ENCODE results near the gene HOXB3. TPM values are rescaled to one million over a fixed set of nuclear protein-coding genes. Genes with fewer than 3 reads are reported as not detected.
A peak's percentile ranks its signal among the peaks of the same experiment; 100 is the strongest.

Gene HOXB3
- polyA plus RNA-seq, 1 of the 3 experiments (the other 2 are of a cell fraction) = 0.46 TPM

- Histone ChIP-seq H3K4me2 (no peak overlapping the region), H3K27ac (ENCODE audit: low read depth in 2 of 2, low read length in 1 of 2) (no peak overlapping the region), H3K4me1 (ENCODE audit: control insufficient read depth in 1 of 2, insufficient read depth in 2 of 2, low read depth in 1 of 2, low read length in 1 of 2) (no peaks in the 10 kb centered on the region), H4K20me1 (ENCODE audit: insufficient read depth) (peaks cover 2% of the 10 kb centered on the region; the same call in 1 of the 2 replicates), H2AFZ (ENCODE audit: low read depth) (no peak overlapping the region), H3K27me3 (ENCODE audit: insufficient read depth) (peaks cover 94% of the 10 kb centered on the region), H3K9ac (no peak overlapping the region), H3K4me3 (ENCODE audit: low read depth in 2 of 2, low read length in 1 of 2) (no peak overlapping the region), H3K79me2 (ENCODE audit: insufficient read depth) (no peaks in the 10 kb centered on the region), H3K9me3 (no peaks in the 10 kb centered on the region), H3K9me2 (no peaks in the 10 kb centered on the region), H3K36me3 (replicated peaks in 1 of 2; ENCODE audit: control insufficient read depth in 1 of 2, insufficient read depth in 2 of 2, low read length in 1 of 2) (no peaks in the 10 kb centered on the region), H3F3A (replicated peaks; ENCODE audit: insufficient read depth) (peaks cover 4% of the 10 kb centered on the region)
- POLR2A ChIA-PET = no interaction called here
- no peak for TF ChIP-seq JUND (IDR thresholded peaks at IDR 0.05)
- peak; percentile 90; the same call in 1 of the 2 replicates for TF ChIP-seq EZH2phosphoT487 (IDR thresholded peaks at IDR 0.05; ENCODE audit: borderline replicate concordance, low read depth)
- 21% methylated on average over 38 of the region's 47 CpGs for WGBS (ENCODE audit: low lambda C conversion rate)
- DNase-seq = no peak
- CTCF ChIA-PET = no interaction called here
Measured at GRCh38 chr17:48551596-48552465, 38.2 kb downstream of the HOXB3 start.

GRCh38 chr17:48551214-48551555 lies 38.9 kb downstream of the HOXB3 start:
- no peak overlapping the region for H3K4me3 ChIP-seq (ENCODE audit: low read depth in 2 of 2, low read length in 1 of 2)
- TF ChIP-seq JUND (IDR thresholded peaks at IDR 0.05) (no peak), MXI1 (IDR thresholded peaks at IDR 0.05; ENCODE audit: low read depth, low read length) (no peak), PBX3 (IDR thresholded peaks at IDR 0.05) (no peak), MEF2A (IDR thresholded peaks at IDR 0.05; ENCODE audit: borderline replicate concordance, low read depth) (no peak), FOSL2 (IDR thresholded peaks at IDR 0.05; ENCODE audit: borderline replicate concordance, low read depth) (no peak), FOXJ3 (CRISPR knock-in tag; IDR thresholded peaks at IDR 0.05) (no peak), ELF1 (IDR thresholded peaks at IDR 0.05) (no peak), USF1 (IDR thresholded peaks at IDR 0.05; ENCODE audit: borderline replicate concordance, low read depth) (no peak), USF2 (IDR thresholded peaks at IDR 0.05; ENCODE audit: borderline replicate concordance, low read depth, low read length) (no peak), SMC3 (IDR thresholded peaks at IDR 0.05; ENCODE audit: low read depth, low read length) (no peak), CHD2 (IDR thresholded peaks at IDR 0.05; ENCODE audit: low read length, partially characterized antibody) (no peak), GABPA (IDR thresholded peaks at IDR 0.05; ENCODE audit: low read depth) (no peak), RCOR1 (IDR thresholded peaks at IDR 0.05; ENCODE audit: low read length) (no peak), RFX5 (IDR thresholded peaks at IDR 0.05; ENCODE audit: low read length) (no peak), ZBTB33 (IDR thresholded peaks at IDR 0.05; ENCODE audit: borderline replicate concordance, low read depth) (no peak), TCF12 (IDR thresholded peaks at IDR 0.05) (no peak), FOXM1 (IDR thresholded peaks at IDR 0.05; ENCODE audit: low read depth) (no peak)
- no peaks in the 10 kb centered on the region for H3K79me2 ChIP-seq (ENCODE audit: insufficient read depth)
- no peaks in the 10 kb centered on the region for H3K9me2 ChIP-seq
- DNase-seq = no peak
- peaks cover 94% of the 10 kb centered on the region for H3K27me3 ChIP-seq (ENCODE audit: insufficient read depth)
- H3K4me1 ChIP-seq (ENCODE audit: control insufficient read depth in 1 of 2, insufficient read depth in 2 of 2, low read depth in 1 of 2, low read length in 1 of 2) = no peaks in the 10 kb centered on the region
- H3K9ac ChIP-seq = no peak overlapping the region
- H3K4me2 ChIP-seq = no peak overlapping the region
- H4K20me1 ChIP-seq (ENCODE audit: insufficient read depth) = no peaks in the 10 kb centered on the region; the same call in 1 of the 2 replicates
- ChIA-PET POLR2A (no interaction called here), CTCF (interaction anchor here (0.7 to 0.8 kb wide), 2 partner anchors 8 to 17 kb away, joined by 3 read pairs; no protein-coding TSS in a partner anchor)
- no peak overlapping the region for H3K27ac ChIP-seq (ENCODE audit: low read depth in 2 of 2, low read length in 1 of 2)
- peaks cover 4% of the 10 kb centered on the region for H3F3A ChIP-seq (replicated peaks; ENCODE audit: insufficient read depth)
- WGBS (ENCODE audit: low lambda C conversion rate) = 17% methylated on average over 19 of the region's 19 CpGs
- H3K9me3 ChIP-seq = no peaks in the 10 kb centered on the region
- no peaks in the 10 kb centered on the region for H3K36me3 ChIP-seq (replicated peaks in 1 of 2; ENCODE audit: control insufficient read depth in 1 of 2, insufficient read depth in 2 of 2, low read length in 1 of 2)
- no peak overlapping the region for H2AFZ ChIP-seq (ENCODE audit: low read depth)
